G401 (cell line): ENCODE data around the gene LCE2C. TPM values are rescaled to one million over a fixed set of nuclear protein-coding genes. Genes with fewer than 3 reads are reported as not detected.

Source experiments
- DNase-seq: peaks from one replicate; pipeline ENCODE4 v3.0.0-alpha.2; 2015; ENCODE audit warnings: low spot score
- in situ Hi-C: cut with HindIII; loops from 2 replicates; pipeline ENCODE4 v1.10.0; 2016; ENCODE audit warnings: low sequenced_read_pairs, mixed read lengths
- total RNA-seq: library from RNA; depleted of rRNA; stranded (reverse); fragments of >200 nt; shearing (Covaris generic); gene quantifications from 2 replicates; pipeline ENCODE4 v1.2.3, GENCODE V29; 2014; rRNA removed

The LCE2C gene
- total RNA-seq, 1 experiment from 2014 or later, result not detected

DNA sequence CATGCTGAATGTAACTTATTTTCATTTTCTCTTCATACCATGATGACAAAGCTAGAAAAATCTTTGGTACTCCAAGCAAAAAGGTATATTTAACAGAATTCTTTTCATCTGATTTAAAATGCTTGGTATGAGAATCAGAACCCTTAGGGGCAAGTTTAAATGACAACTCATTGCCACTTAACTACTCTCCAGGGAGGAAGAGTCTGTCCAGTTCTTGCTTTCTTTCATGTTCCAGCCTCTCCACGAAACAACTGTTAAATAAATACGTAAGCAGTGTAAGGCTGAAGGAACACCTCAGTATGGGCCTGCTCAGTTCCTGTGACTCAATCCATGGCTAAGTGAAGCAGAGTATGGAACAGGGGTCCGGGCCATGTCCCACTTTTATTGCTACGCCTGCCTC lies 24.7 kb downstream of the LCE2C start:
- DNase-seq, result no peak
- in situ Hi-C loops, result no loop called here

DNA sequence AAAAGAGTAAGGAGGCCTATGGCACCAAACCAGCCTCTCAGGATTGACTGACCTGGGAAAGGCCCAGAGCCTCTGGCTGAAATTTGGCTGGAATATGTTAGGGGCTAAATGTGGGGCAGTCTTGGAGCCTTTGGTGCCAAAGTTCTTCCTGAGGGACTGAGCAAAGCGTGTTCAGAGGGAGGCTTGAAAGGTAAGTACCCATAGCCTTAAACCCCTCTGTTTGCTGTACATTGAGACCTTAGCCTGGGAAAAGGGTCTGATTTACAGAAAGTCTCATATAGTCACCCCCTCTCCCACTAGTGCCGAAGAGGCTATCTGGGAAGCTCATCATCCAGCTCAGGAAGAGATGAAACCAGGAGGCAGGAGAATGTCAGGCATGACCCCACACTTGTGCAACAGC lies 32.8 kb downstream of the LCE2C start, which contains the start of gene LCE4A:
Gene LCE4A, plus strand, starts transcription at position 301 of the 400 bp plus-strand sequence. CDS start 916 bp downstream, outside the sequence.
- no peak for DNase-seq
- in situ Hi-C loops, result no loop called here

DNA sequence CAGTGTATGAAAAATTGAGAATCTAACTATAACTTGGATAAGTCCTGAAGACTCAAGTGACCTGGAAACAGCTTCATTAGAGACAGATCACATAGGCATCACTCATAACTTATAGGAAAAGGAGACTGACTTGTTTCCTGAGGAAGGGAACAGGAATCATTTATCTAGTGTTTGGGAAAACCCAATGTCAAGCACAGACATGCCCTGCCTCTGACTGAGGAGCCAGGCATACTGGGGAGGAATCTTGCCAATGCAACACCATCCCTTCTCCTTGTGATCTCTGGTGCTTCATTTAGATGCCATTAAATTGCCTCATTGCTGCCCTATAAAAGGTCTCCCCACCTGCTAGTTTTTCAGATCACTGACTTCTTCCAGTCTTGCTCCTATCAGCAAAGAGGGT lies 43.2 kb downstream of the LCE2C start:
- in situ Hi-C loops, result no loop called here
- DNase-seq, result no peak

DNA sequence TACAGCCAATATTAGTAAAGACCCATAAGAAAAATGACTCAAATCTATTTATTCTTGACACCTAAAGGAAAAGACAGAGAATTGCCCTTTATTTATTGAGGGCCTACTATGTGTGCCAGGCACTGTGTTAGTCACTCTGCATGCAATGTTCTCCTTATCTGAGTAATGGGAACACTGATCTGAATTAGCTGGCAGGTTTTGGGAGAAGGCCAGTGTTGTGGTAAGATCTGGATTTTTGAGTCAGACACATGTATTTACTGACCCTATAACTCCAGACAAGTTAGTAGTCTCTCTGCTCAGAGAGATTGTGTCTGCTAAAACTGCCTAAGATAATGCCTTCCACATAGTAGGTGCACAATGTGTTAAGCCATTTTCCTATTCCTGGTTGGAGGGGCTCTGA lies 50.2 kb downstream of the LCE2C start:
- DNase-seq, result no peak
- in situ Hi-C loops, result no loop called here

Other genes with a start within 250 kb of the LCE2C start
- not detected in 2 replicates for gene LCE5A, start 164.5 kb upstream of the LCE2C start, total RNA-seq
- gene CRCT1, start 160.8 kb upstream of the LCE2C start, total RNA-seq, result not detected in 2 replicates
- gene LCE3E, start 108.5 kb upstream of the LCE2C start, total RNA-seq, result not detected in 2 replicates
- not detected in 2 replicates for gene LCE3D, start 94.8 kb upstream of the LCE2C start, total RNA-seq
- not detected in 2 replicates for gene LCE3C, start 75.0 kb upstream of the LCE2C start, total RNA-seq
- not detected in 2 replicates for gene LCE3B, start 61.5 kb upstream of the LCE2C start, total RNA-seq
- gene LCE3A, start 52.2 kb upstream of the LCE2C start, total RNA-seq, result not detected in 2 replicates
- gene LCE2D, start 11.9 kb upstream of the LCE2C start, total RNA-seq, result not detected in 2 replicates
- not detected in 2 replicates for gene LCE2B, start 10.8 kb downstream of the LCE2C start, total RNA-seq
- gene LCE2A, start 23.1 kb downstream of the LCE2C start, total RNA-seq, result not detected in 2 replicates
- gene LCE4A, start 32.9 kb downstream of the LCE2C start, total RNA-seq, result not detected in 2 replicates
- gene KPRP, start 82.7 kb downstream of the LCE2C start, total RNA-seq, result not detected in 2 replicates
- gene LCE1F, start 99.9 kb downstream of the LCE2C start, total RNA-seq, result not detected in 2 replicates
- not detected in 2 replicates for gene LCE1E, start 111.0 kb downstream of the LCE2C start, total RNA-seq
- gene LCE1D, start 121.4 kb downstream of the LCE2C start, total RNA-seq, result not detected in 2 replicates
- gene LCE1C, start 131.4 kb downstream of the LCE2C start, total RNA-seq, result not detected in 2 replicates
- gene LCE1B, start 136.7 kb downstream of the LCE2C start, total RNA-seq, result not detected in 2 replicates
- gene LCE1A, start 152.2 kb downstream of the LCE2C start, total RNA-seq, result not detected in 2 replicates
- gene LCE6A, start 167.6 kb downstream of the LCE2C start, total RNA-seq, result not detected in 2 replicates
- not detected in 2 replicates for gene LCE7A, start 184.7 kb downstream of the LCE2C start, total RNA-seq
- not detected in 2 replicates for gene SMCP, start 203.0 kb downstream of the LCE2C start, total RNA-seq
- not detected in 2 replicates for gene IVL, start 233.3 kb downstream of the LCE2C start, total RNA-seq